ENCODE data around the gene ELP4. TPM values are rescaled to one million over a fixed set of nuclear protein-coding genes. Genes with fewer than 3 reads are reported as not detected.
"Not testable (repeated sequence)": the region's sequence is repeated elsewhere in the genome, so short reads cannot be mapped to it uniquely, and the experiment has no call there.

Gene ELP4
- total and polyA plus RNA-seq, 5 donors from 2014 or later: 21.0 to 24.2 (median 21.4) TPM

DNA sequence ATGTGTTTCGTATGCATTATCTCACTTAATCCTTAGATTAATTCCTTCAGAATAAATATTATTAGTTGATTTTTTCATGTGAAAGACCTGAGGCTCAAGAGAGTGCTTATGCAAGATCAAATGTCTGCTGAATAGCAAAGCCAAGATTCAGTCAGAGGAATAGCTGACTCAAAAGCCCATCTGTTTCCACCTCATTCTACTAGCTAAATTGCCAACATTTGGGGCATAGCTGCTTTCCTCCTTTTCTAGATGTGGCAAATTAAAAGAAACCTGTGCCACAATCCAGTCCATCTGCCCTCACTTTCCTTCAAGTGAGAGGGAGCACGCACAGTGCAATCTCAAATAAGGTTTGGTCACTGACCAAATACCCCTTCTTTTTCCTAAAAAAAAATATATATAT, 180.5 kb downstream of the ELP4 start:
- Histone ChIP-seq H3K36me3 (ENCODE audit: control insufficient read depth, insufficient read depth, low read length) (no peaks in the 10 kb centered on the region), H3K9me3 (ENCODE audit: control insufficient read depth in 2 of 2, low read length in 2 of 2) (no peaks in the 10 kb centered on the region), H3K4me1 (ENCODE audit: control insufficient read depth, insufficient read depth, low read length, poor library complexity, severe bottlenecking) (no peaks in the 10 kb centered on the region), H3K27ac (ENCODE audit: insufficient read depth, low read length, poor library complexity, severe bottlenecking) (no peak overlapping the region), H3K4me3 (ENCODE audit: low read depth, low read length) (no peak overlapping the region), H3K27me3 (ENCODE audit: control insufficient read depth, insufficient read depth, low read length) (no peaks in the 10 kb centered on the region)
- Mint-ChIP-seq H3K36me3 (peaks cover 7% of the 10 kb centered on the region), H3K4me1 (peaks cover 0 to 9% (median 2%) of the 10 kb centered on the region in 4 donors), H3K4me3 (no peak overlapping the region), H3K9me3 (peaks cover 2 to 11% (median 4%) of the 10 kb centered on the region in 7 donors), H3K27me3 (no peaks in the 10 kb centered on the region), H3K27ac (no peak overlapping the region)
- ATAC-seq (ENCODE audit: low read depth in 2 of 2) (no peak), DNase-seq (no peak)

DNA sequence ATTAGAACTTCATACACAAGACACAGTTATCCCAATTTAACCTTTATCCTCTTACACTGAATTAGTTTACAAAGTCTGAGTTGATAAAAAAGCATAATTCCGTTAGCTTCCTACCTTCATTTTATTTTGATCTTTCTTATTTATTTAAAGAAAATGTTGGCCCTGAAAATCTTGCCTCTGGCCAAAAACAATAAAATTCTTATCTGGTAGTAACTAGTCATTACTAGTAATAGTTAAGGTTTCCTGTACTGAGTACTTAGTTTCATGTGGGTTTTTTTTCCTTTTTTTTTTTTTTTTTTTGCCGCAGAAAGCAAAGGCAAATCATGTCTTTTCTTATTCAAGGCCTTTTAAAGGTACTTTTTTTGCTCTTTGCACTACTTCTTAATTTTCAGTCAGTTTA, 180.9 kb downstream of the ELP4 start:
- Histone ChIP-seq H3K9me3 (ENCODE audit: control insufficient read depth in 2 of 2, low read length in 2 of 2) (no peaks in the 10 kb centered on the region), H3K4me3 (ENCODE audit: low read depth, low read length) (no peak overlapping the region), H3K4me1 (ENCODE audit: control insufficient read depth, insufficient read depth, low read length, poor library complexity, severe bottlenecking) (no peaks in the 10 kb centered on the region), H3K36me3 (ENCODE audit: control insufficient read depth, insufficient read depth, low read length) (no peaks in the 10 kb centered on the region), H3K27me3 (ENCODE audit: control insufficient read depth, insufficient read depth, low read length) (no peaks in the 10 kb centered on the region), H3K27ac (ENCODE audit: insufficient read depth, low read length, poor library complexity, severe bottlenecking) (no peak overlapping the region)
- peaks cover 0 to 9% (median 2%) of the 10 kb centered on the region in 4 donors for H3K4me1 Mint-ChIP-seq
- no peaks in the 10 kb centered on the region for H3K27me3 Mint-ChIP-seq
- no peak for ATAC-seq (ENCODE audit: low read depth in 2 of 2)
- no peak for DNase-seq
- H3K36me3 Mint-ChIP-seq: peaks cover 7% of the 10 kb centered on the region
- no peak overlapping the region for H3K4me3 Mint-ChIP-seq
- peaks cover 2 to 11% (median 4%) of the 10 kb centered on the region in 7 donors for H3K9me3 Mint-ChIP-seq
- no peak overlapping the region for H3K27ac Mint-ChIP-seq

DNA sequence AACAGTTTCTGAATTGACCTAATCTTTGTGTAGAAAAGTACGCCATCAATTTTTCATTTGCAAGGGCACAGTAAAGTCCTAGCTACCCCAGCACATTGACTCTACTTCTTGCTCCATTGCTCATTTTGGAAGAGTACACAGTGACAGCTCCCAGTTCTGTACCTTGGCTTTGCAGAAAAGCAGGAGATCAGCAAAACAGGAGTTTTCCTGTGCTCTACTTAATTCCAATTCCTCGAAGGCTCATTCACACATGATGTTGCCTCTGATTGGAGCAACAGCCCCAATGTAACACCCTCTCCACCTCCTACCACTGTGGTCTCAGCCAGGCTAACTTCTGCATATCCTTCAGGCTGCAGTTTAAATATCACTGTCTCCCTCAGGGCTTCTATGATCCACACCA, 182.9 kb downstream of the ELP4 start:
- Mint-ChIP-seq H3K4me3 (no peak overlapping the region), H3K27ac (no peak overlapping the region), H3K9me3 (peaks cover 1 to 11% (median 4%) of the 10 kb centered on the region in 7 donors), H3K36me3 (peaks cover 7% of the 10 kb centered on the region), H3K27me3 (no peaks in the 10 kb centered on the region), H3K4me1 (peaks cover 0 to 12% (median 4%) of the 10 kb centered on the region in 4 donors)
- DNase-seq (no peak), ATAC-seq (ENCODE audit: low read depth in 2 of 2) (no peak)
- Histone ChIP-seq H3K4me1 (ENCODE audit: control insufficient read depth, insufficient read depth, low read length, poor library complexity, severe bottlenecking) (no peaks in the 10 kb centered on the region), H3K27ac (ENCODE audit: insufficient read depth, low read length, poor library complexity, severe bottlenecking) (no peak overlapping the region), H3K4me3 (ENCODE audit: low read depth, low read length) (no peak overlapping the region), H3K9me3 (ENCODE audit: control insufficient read depth in 2 of 2, low read length in 2 of 2) (no peaks in the 10 kb centered on the region), H3K27me3 (ENCODE audit: control insufficient read depth, insufficient read depth, low read length) (no peaks in the 10 kb centered on the region), H3K36me3 (ENCODE audit: control insufficient read depth, insufficient read depth, low read length) (no peaks in the 10 kb centered on the region)

DNA sequence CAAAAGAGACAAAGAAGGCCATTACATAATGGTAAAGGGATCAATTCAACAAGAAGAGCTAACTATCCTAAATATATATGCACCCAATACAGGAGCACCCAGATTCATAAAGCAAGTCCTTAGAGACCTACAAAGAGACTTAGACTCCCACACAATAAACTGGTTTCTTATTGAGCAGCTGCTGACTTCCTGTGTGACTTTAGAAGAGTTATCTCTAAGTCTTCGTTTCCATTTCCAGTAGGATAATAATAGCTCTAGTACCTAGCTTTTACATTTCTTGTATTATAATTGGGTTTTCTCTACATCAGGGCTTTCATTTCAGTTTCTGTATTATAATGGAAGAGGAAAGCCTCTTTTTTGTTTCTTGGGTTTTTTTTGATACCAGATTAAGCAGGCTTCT, 187.5 kb downstream of the ELP4 start:
- not testable (repeated sequence) for H3K4me1 ChIP-seq (ENCODE audit: control insufficient read depth, insufficient read depth, low read length, poor library complexity, severe bottlenecking); DNase-seq; H3K27ac ChIP-seq (ENCODE audit: insufficient read depth, low read length, poor library complexity, severe bottlenecking); H3K36me3 Mint-ChIP-seq; H3K36me3 ChIP-seq (ENCODE audit: control insufficient read depth, insufficient read depth, low read length); H3K4me3 Mint-ChIP-seq; H3K4me1 Mint-ChIP-seq; H3K9me3 ChIP-seq (ENCODE audit: control insufficient read depth in 2 of 2, low read length in 2 of 2); ATAC-seq (ENCODE audit: low read depth in 2 of 2); H3K27me3 ChIP-seq (ENCODE audit: control insufficient read depth, insufficient read depth, low read length); H3K4me3 ChIP-seq (ENCODE audit: low read depth, low read length); H3K27ac Mint-ChIP-seq; H3K27me3 Mint-ChIP-seq
- H3K9me3 Mint-ChIP-seq: peaks cover 1 to 11% (median 4%) of the 10 kb centered on the region in 7 donors

DNA sequence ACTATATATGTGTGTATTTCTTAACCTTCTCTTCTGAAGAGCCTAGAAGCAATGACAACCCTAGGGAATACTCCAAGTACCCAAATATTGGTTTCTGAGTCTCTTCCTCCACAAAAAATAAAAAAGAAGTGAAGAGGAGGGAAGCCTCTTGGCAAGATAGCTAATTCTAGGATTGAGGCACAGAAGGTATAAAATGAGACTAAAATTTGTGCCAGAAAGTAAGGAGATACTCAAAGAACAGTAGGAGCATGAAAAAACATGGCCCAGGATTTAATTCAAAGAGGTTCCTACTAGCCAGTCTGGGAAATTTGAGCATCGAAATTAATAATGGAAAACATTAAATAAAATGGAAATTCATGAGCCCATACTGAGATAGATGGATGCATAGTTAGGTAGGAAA, 189.5 kb downstream of the ELP4 start:
- Histone ChIP-seq H3K27me3 (ENCODE audit: control insufficient read depth, insufficient read depth, low read length) (no peaks in the 10 kb centered on the region), H3K4me1 (ENCODE audit: control insufficient read depth, insufficient read depth, low read length, poor library complexity, severe bottlenecking) (no peaks in the 10 kb centered on the region), H3K9me3 (ENCODE audit: control insufficient read depth in 2 of 2, low read length in 2 of 2) (no peaks in the 10 kb centered on the region), H3K27ac (ENCODE audit: insufficient read depth, low read length, poor library complexity, severe bottlenecking) (no peak overlapping the region), H3K4me3 (ENCODE audit: low read depth, low read length) (no peak overlapping the region), H3K36me3 (ENCODE audit: control insufficient read depth, insufficient read depth, low read length) (no peaks in the 10 kb centered on the region)
- H3K27ac Mint-ChIP-seq: no peak overlapping the region
- ATAC-seq (ENCODE audit: low read depth in 2 of 2) (no peak), DNase-seq (no peak)
- H3K9me3 Mint-ChIP-seq: peaks cover 0 to 6% (median 0%) of the 10 kb centered on the region in 7 donors
- no peaks in the 10 kb centered on the region for H3K27me3 Mint-ChIP-seq
- H3K36me3 Mint-ChIP-seq: peaks cover 5% of the 10 kb centered on the region
- H3K4me1 Mint-ChIP-seq: peaks cover 0 to 7% (median 2%) of the 10 kb centered on the region in 4 donors
- H3K4me3 Mint-ChIP-seq: no peak overlapping the region

DNA sequence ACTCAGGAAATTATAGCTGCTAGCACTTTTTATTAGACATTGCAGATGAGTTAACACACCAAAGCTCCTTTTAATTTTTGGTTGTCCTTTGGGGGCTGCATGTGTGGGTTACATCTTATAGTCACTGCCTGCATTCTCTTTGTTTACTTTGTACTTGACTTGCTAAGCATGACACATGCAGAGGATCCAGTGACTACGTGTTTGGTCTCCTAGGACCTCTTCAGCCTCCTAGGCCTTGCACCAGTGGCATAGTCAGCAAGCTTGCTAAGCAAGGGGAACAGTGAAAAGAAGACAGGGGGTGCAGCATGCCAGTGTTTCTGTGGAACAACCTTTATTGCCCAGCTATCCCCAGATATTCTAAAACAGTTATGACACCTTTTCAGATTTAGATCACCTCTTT, 193.4 kb downstream of the ELP4 start:
- ATAC-seq (ENCODE audit: low read depth in 2 of 2) (no peak), DNase-seq (no peak)
- Mint-ChIP-seq H3K9me3 (peaks cover 0 to 3% (median 0%) of the 10 kb centered on the region in 7 donors), H3K4me1 (peaks cover 0 to 2% (median 0%) of the 10 kb centered on the region in 4 donors), H3K4me3 (no peak overlapping the region), H3K27me3 (no peaks in the 10 kb centered on the region), H3K36me3 (peaks cover 10% of the 10 kb centered on the region), H3K27ac (no peak overlapping the region)
- H3K9me3 ChIP-seq (ENCODE audit: control insufficient read depth in 2 of 2, low read length in 2 of 2): no peaks in the 10 kb centered on the region
- H3K4me1 ChIP-seq (ENCODE audit: control insufficient read depth, insufficient read depth, low read length, poor library complexity, severe bottlenecking): no peaks in the 10 kb centered on the region
- H3K27ac ChIP-seq (ENCODE audit: insufficient read depth, low read length, poor library complexity, severe bottlenecking): no peak overlapping the region
- H3K27me3 ChIP-seq (ENCODE audit: control insufficient read depth, insufficient read depth, low read length): no peaks in the 10 kb centered on the region
- no peaks in the 10 kb centered on the region for H3K36me3 ChIP-seq (ENCODE audit: control insufficient read depth, insufficient read depth, low read length)
- H3K4me3 ChIP-seq (ENCODE audit: low read depth, low read length): no peak overlapping the region

DNA sequence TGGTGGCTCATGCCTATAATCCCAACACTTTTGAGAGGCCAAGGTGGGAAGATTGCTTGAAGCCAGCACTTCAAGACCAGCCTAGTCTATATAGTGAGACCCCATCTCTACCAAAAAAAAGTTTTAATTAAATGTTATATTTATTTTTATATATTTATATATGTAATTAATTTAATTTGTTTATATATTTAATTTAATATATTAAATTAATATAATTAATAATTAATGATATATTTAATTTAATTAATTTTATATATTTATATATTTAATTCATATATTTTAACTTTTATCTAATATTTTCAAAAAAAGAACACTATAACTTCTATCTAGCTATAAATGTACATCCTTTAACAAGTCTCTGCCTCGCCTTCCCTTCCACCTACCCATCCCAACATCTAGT, 196.8 kb downstream of the ELP4 start:
- Mint-ChIP-seq H3K36me3 (peaks cover 7% of the 10 kb centered on the region), H3K27me3 (no peaks in the 10 kb centered on the region), H3K27ac (no peak overlapping the region), H3K9me3 (peaks cover 0 to 3% (median 0%) of the 10 kb centered on the region in 7 donors), H3K4me3 (no peak overlapping the region), H3K4me1 (no peaks in the 10 kb centered on the region)
- no peak for DNase-seq
- Histone ChIP-seq H3K4me1 (ENCODE audit: control insufficient read depth, insufficient read depth, low read length, poor library complexity, severe bottlenecking) (no peaks in the 10 kb centered on the region), H3K9me3 (ENCODE audit: control insufficient read depth in 2 of 2, low read length in 2 of 2) (no peaks in the 10 kb centered on the region), H3K4me3 (ENCODE audit: low read depth, low read length) (no peak overlapping the region), H3K27me3 (ENCODE audit: control insufficient read depth, insufficient read depth, low read length) (no peaks in the 10 kb centered on the region), H3K36me3 (ENCODE audit: control insufficient read depth, insufficient read depth, low read length) (no peaks in the 10 kb centered on the region), H3K27ac (ENCODE audit: insufficient read depth, low read length, poor library complexity, severe bottlenecking) (no peak overlapping the region)
- no peak for ATAC-seq (ENCODE audit: low read depth in 2 of 2)

DNA sequence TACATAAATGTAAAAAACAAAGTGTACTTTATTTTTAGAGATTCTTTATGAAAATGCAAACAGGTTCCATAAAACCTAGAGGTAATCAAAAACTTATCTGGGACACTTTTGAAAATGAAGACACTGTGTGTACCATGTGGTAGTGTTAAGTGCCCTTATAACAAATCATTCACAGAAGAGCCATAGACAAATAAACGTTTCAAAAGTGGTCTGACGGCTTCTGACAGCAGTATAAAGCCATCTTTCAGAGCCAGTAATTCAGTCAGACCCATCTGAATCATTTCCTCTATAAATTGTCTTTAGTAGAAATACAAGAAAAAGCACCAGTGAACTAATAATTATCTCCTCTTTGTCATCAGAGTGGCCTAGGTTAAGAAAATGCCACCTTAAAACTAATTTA, 201.6 kb downstream of the ELP4 start:
- no peak overlapping the region for H3K4me3 ChIP-seq (ENCODE audit: low read depth, low read length)
- H3K4me1 ChIP-seq (ENCODE audit: control insufficient read depth, insufficient read depth, low read length, poor library complexity, severe bottlenecking): no peaks in the 10 kb centered on the region
- ATAC-seq (ENCODE audit: low read depth in 2 of 2): no peak
- peaks cover 0 to 3% (median 0%) of the 10 kb centered on the region in 7 donors for H3K9me3 Mint-ChIP-seq
- H3K9me3 ChIP-seq (ENCODE audit: control insufficient read depth in 2 of 2, low read length in 2 of 2): no peaks in the 10 kb centered on the region
- DNase-seq: no peak
- peaks cover 12% of the 10 kb centered on the region for H3K36me3 Mint-ChIP-seq
- H3K4me3 Mint-ChIP-seq: no peak overlapping the region
- no peak overlapping the region for H3K27ac ChIP-seq (ENCODE audit: insufficient read depth, low read length, poor library complexity, severe bottlenecking)
- H3K4me1 Mint-ChIP-seq: peaks cover 0 to 5% (median 0%) of the 10 kb centered on the region in 4 donors
- H3K27me3 Mint-ChIP-seq: no peaks in the 10 kb centered on the region
- no peak overlapping the region for H3K27ac Mint-ChIP-seq
- H3K27me3 ChIP-seq (ENCODE audit: control insufficient read depth, insufficient read depth, low read length): no peaks in the 10 kb centered on the region
- H3K36me3 ChIP-seq (ENCODE audit: control insufficient read depth, insufficient read depth, low read length): no peaks in the 10 kb centered on the region
